H1 (cell line): ENCODE measurements around the gene RNF225. TPM values are rescaled to one million over a fixed set of nuclear protein-coding genes. Genes with fewer than 3 reads are reported as not detected.

Experiments used
- CTCF ChIA-PET: fragments of 300-600 bp; sonication (Branson Sonifier 250); formaldehyde crosslinking; loops from one replicate; lab custom pipeline; 2021; ENCODE audit not compliant: partially characterized antibody; lab: Charles Lee
- POLR2A ChIA-PET: fragments of 300-600 bp; sonication (Branson Sonifier 250); formaldehyde crosslinking; loops from one replicate; lab custom pipeline; 2021; ENCODE audit warnings: inconsistent platforms; ENCODE audit not compliant: partially characterized antibody; lab: Charles Lee
- DNase-seq, 2 experiments: peaks; one replicate each; pipeline versions ENCODE4 v3.0.0 to v3.0.0-alpha.2; 2010 to 2022; ENCODE audit warnings: low spot score in 2 of 2, low read depth in 1 of 2, mixed read lengths in 1 of 2
- FAIRE-seq: peaks from 2 replicates; lab custom pipeline; 2011; peaks lifted over from hg19 to GRCh38; lab: Jason Lieb, UNC
- H2AFZ ChIP-seq: 2 replicates; pipeline ENCODE4 v1.8.1; 2012; ENCODE audit warnings: low read length, inconsistent platforms
- H2AK5ac ChIP-seq: 2 replicates; pipeline ENCODE4 v1.6.1; 2013; ENCODE audit warnings: low read depth, low read length
- H2BK120ac ChIP-seq: replicated peaks from 2 replicates; pipeline ENCODE3; 2013; ENCODE audit warnings: low read depth, low read length, inconsistent platforms
- H2BK12ac ChIP-seq: 2 replicates; pipeline ENCODE4 v1.6.1; 2013; ENCODE audit warnings: low read depth, low read length
- H2BK15ac ChIP-seq: 2 replicates; pipeline ENCODE4 v1.6.1; 2013; ENCODE audit warnings: low read length
- H2BK20ac ChIP-seq: 2 replicates; pipeline ENCODE4 v1.6.1; 2013; ENCODE audit warnings: low read length
- H2BK5ac ChIP-seq: 2 replicates; pipeline ENCODE4 v1.6.1; 2013; ENCODE audit warnings: low read depth, low read length
- H3K14ac ChIP-seq: 2 replicates; pipeline ENCODE4 v1.6.1; 2013; ENCODE audit warnings: inconsistent platforms; ENCODE audit not compliant: insufficient read length
- H3K18ac ChIP-seq: 2 replicates; pipeline ENCODE4 v1.6.1; 2013; ENCODE audit warnings: low read length; ENCODE audit errors: extremely low read depth
- H3K23ac ChIP-seq: 2 replicates; pipeline ENCODE4 v1.6.1; 2013; ENCODE audit warnings: inconsistent platforms; ENCODE audit not compliant: insufficient read length
- H3K23me2 ChIP-seq: 2 replicates; pipeline ENCODE4 v1.6.1; 2013; ENCODE audit warnings: low read depth, low read length
- H3K27ac ChIP-seq: 2 replicates; pipeline ENCODE4 v1.6.1; 2011; ENCODE audit warnings: low read depth, low read length, inconsistent platforms
- H3K27me3 ChIP-seq, 4 experiments: replicated peaks in 1 of 4; 1 replicate in 1 of 4; 2 replicates in 3 of 4; pipeline versions ENCODE4 v1.6.1 to v1.8.1; 2011 to 2013; ENCODE audit warnings: low read length in 3 of 4, mild to moderate bottlenecking in 3 of 4, inconsistent platforms in 2 of 4, mixed read lengths in 2 of 4, moderate library complexity in 1 of 4; ENCODE audit not compliant: control insufficient read depth in 3 of 4, insufficient read depth in 3 of 4; ENCODE audit errors: extremely low read depth in 1 of 4
- H3K36me3 ChIP-seq, 4 experiments: 2 replicates each; pipeline versions ENCODE4 v1.6.1 to v1.8.1; 2011 to 2013; ENCODE audit warnings: mild to moderate bottlenecking in 4 of 4, low read length in 3 of 4, moderate library complexity in 2 of 4, control low read depth in 1 of 4, inconsistent platforms in 1 of 4; ENCODE audit not compliant: insufficient read depth in 4 of 4, control insufficient read depth in 2 of 4
- H3K4ac ChIP-seq: replicated peaks from 2 replicates; pipeline ENCODE3; 2013; ENCODE audit warnings: low read length, low read depth, mixed read lengths, inconsistent platforms; ENCODE audit not compliant: insufficient read length
- H3K4me1 ChIP-seq, 4 experiments: replicated peaks in 1 of 4; 1 replicate in 1 of 4; 2 replicates in 3 of 4; pipeline versions ENCODE4 v1.6.1 to v1.8.1; 2011 to 2013; ENCODE audit warnings: low read length in 3 of 4, inconsistent platforms in 2 of 4, mixed read lengths in 1 of 4; ENCODE audit not compliant: insufficient read depth in 4 of 4, control insufficient read depth in 3 of 4
- H3K4me2 ChIP-seq, 2 experiments: 2 replicates each; pipeline versions ENCODE4 v1.6.1 to v1.8.1; 2011 to 2013; ENCODE audit warnings: low read depth in 2 of 2, low read length in 2 of 2, control low read depth in 1 of 2, inconsistent platforms in 1 of 2, mild to moderate bottlenecking in 1 of 2; ENCODE audit not compliant: insufficient read depth in 1 of 2
- H3K4me3 ChIP-seq, 4 experiments: fragments of 200-600, 300-600 bp in 1 of 4; sonication (generic), shearing (Covaris generic), sonication (Bioruptor Twin) in 1 of 4; 2 replicates each; pipeline versions ENCODE4 v1.5.1 to v1.8.1; 2011 to 2016; ENCODE audit warnings: low read length in 4 of 4, low read depth in 3 of 4, control low read depth in 2 of 4, inconsistent platforms in 2 of 4, mild to moderate bottlenecking in 2 of 4, mixed read lengths in 1 of 4, moderate library complexity in 1 of 4; ENCODE audit not compliant: insufficient read depth in 2 of 4; ENCODE audit errors: extremely low read depth in 1 of 4
- H3K56ac ChIP-seq: replicated peaks from 2 replicates; pipeline ENCODE3; 2013; ENCODE audit warnings: low read depth, mild to moderate bottlenecking, mixed read lengths, low read length, inconsistent platforms; ENCODE audit not compliant: insufficient read length
- H3K79me1 ChIP-seq: 2 replicates; pipeline ENCODE4 v1.6.1; 2013; ENCODE audit warnings: low read depth, low read length, control low read depth
- H3K79me2 ChIP-seq, 2 experiments: 2 replicates each; pipeline versions ENCODE4 v1.6.1 to v1.8.1; 2012 to 2013; ENCODE audit warnings: low read length in 2 of 2, mild to moderate bottlenecking in 2 of 2, inconsistent platforms in 1 of 2; ENCODE audit not compliant: insufficient read depth in 2 of 2, control insufficient read depth in 1 of 2
- H3K9ac ChIP-seq, 4 experiments: replicated peaks in 1 of 4; 1 replicate in 1 of 4; 2 replicates in 3 of 4; pipeline versions ENCODE4 v1.6.1 to v1.8.1; 2011 to 2013; ENCODE audit warnings: low read depth in 3 of 4, low read length in 3 of 4, control low read depth in 2 of 4, mild to moderate bottlenecking in 2 of 4, moderate library complexity in 2 of 4, inconsistent platforms in 1 of 4; ENCODE audit errors: extremely low read depth in 1 of 4
- H3K9me3 ChIP-seq, 2 experiments: 2 replicates each; pipeline versions ENCODE4 v1.6.1 to v1.8.1; 2012 to 2013; ENCODE audit warnings: mild to moderate bottlenecking in 2 of 2, moderate library complexity in 2 of 2, control low read depth in 1 of 2, inconsistent platforms in 1 of 2, low read depth in 1 of 2, low read length in 1 of 2, mixed read lengths in 1 of 2; ENCODE audit not compliant: insufficient read depth in 2 of 2
- H4K20me1 ChIP-seq, 2 experiments: replicated peaks in 1 of 2; 2 replicates each; pipeline versions ENCODE3 to v1.8.1; 2011 to 2013; ENCODE audit warnings: inconsistent platforms in 2 of 2, low read length in 2 of 2, mild to moderate bottlenecking in 1 of 2; ENCODE audit not compliant: insufficient read depth in 2 of 2, control insufficient read depth in 1 of 2
- H4K5ac ChIP-seq: 2 replicates; pipeline ENCODE4 v1.6.1; 2013; ENCODE audit warnings: low read length, low read depth, mixed read lengths, inconsistent platforms; ENCODE audit not compliant: insufficient read length
- H4K8ac ChIP-seq: 2 replicates; pipeline ENCODE4 v1.8.0; 2013; ENCODE audit warnings: mild to moderate bottlenecking, moderate library complexity, low read length, inconsistent platforms; ENCODE audit not compliant: insufficient read depth; ENCODE audit errors: extremely low read depth
- H4K91ac ChIP-seq: replicated peaks from 2 replicates; pipeline ENCODE3; 2013; ENCODE audit warnings: low read length, mixed read lengths, inconsistent platforms; ENCODE audit not compliant: insufficient read length
- ASH2L ChIP-seq: fragments of 200-600, 300-600 bp; sonication (generic); IDR thresholded peaks from one replicate; pipeline ENCODE4 v1.7.1; 2017; ENCODE audit warnings: low read length
- BCL11A ChIP-seq, 2 experiments: IDR thresholded peaks; one replicate each; pipeline ENCODE4 v1.6.1; 2011; ENCODE audit warnings: low read depth in 2 of 2, low read length in 2 of 2, mild to moderate bottlenecking in 2 of 2
- BRCA1 ChIP-seq: IDR thresholded peaks from 2 replicates; pipeline ENCODE4 v1.6.1; 2012; ENCODE audit warnings: low read depth, low read length, improper control_type of control experiment
- CBX5 ChIP-seq: fragments of 300-800, 300-1000 bp; sonication (generic); IDR thresholded peaks from 2 replicates; pipeline ENCODE4 v1.7.1; 2016; ENCODE audit warnings: antibody characterized with exemption, low read length, low read depth
- CEBPB ChIP-seq: IDR thresholded peaks from 2 replicates; pipeline ENCODE4 v1.6.1; 2012; ENCODE audit warnings: low read depth, low read length
- CREB1 ChIP-seq: IDR thresholded peaks from 2 replicates; pipeline ENCODE4 v1.6.1; 2012; ENCODE audit warnings: inconsistent platforms
- EP300 ChIP-seq, 2 experiments: IDR thresholded peaks; 1 replicate in 1 of 2; 2 replicates in 1 of 2; pipeline ENCODE4 v1.6.1; 2011 to 2012; ENCODE audit warnings: low read depth in 2 of 2, low read length in 2 of 2, mild to moderate bottlenecking in 2 of 2, borderline replicate concordance in 1 of 2, inconsistent platforms in 1 of 2, moderate library complexity in 1 of 2
- EZH2 ChIP-seq: fragments of 200-600 bp; sonication (generic); IDR thresholded peaks from 2 replicates; pipeline ENCODE4 v1.7.1; 2012; ENCODE audit warnings: low read depth, mild to moderate bottlenecking, moderate library complexity, low read length, inconsistent platforms; ENCODE audit not compliant: severe bottlenecking
- POU5F1 ChIP-seq: IDR thresholded peaks from 2 replicates; pipeline ENCODE4 v1.6.1; 2011; ENCODE audit warnings: low read depth, mild to moderate bottlenecking, low read length, moderate library complexity
- RAD21 ChIP-seq, 2 experiments: IDR thresholded peaks in 1 of 2; conservative IDR thresholded peaks in 1 of 2; 2 replicates each; pipeline ENCODE4 v1.6.1; 2011; ENCODE audit warnings: low read depth in 2 of 2, low read length in 2 of 2, improper control_type of control experiment in 1 of 2, inconsistent platforms in 1 of 2, mild to moderate bottlenecking in 1 of 2, moderate library complexity in 1 of 2
- SAP30 ChIP-seq: fragments of 300-600 bp; sonication (generic); IDR thresholded peaks from 2 replicates; pipeline ENCODE4 v1.7.1; 2012; ENCODE audit warnings: low read length, moderate library complexity, mild to moderate bottlenecking, inconsistent platforms; ENCODE audit not compliant: insufficient read depth, insufficient replicate concordance
- SP4 ChIP-seq: IDR thresholded peaks from 2 replicates; pipeline ENCODE4 v1.6.1; 2012; ENCODE audit warnings: low read length, inconsistent platforms
- SUZ12 ChIP-seq: fragments of 200-600 bp; sonication (generic); IDR thresholded peaks from 2 replicates; pipeline ENCODE4 v1.6.1; 2012; ENCODE audit warnings: mild to moderate bottlenecking, inconsistent platforms, low read length, moderate library complexity, mixed read lengths
- TCF12 ChIP-seq: IDR thresholded peaks from 2 replicates; pipeline ENCODE4 v1.6.1; 2011; ENCODE audit warnings: low read depth, mild to moderate bottlenecking, low read length
- WGBS, 2 experiments: shearing (Covaris generic) in 1 of 2; methylation state at CpG; one replicate each; pipeline versions ENCODE4 v1.1.6 to v1.1.7; 2013 to 2015; ENCODE audit warnings: low lambda C conversion rate in 2 of 2, mixed read lengths in 2 of 2, inconsistent platforms in 1 of 2, low coverage in 1 of 2, missing lambda C conversion rate in 1 of 2; ENCODE audit not compliant: insufficient replicate concordance in 2 of 2, insufficient coverage in 1 of 2, insufficient read length in 1 of 2; ENCODE audit errors: extremely low coverage in 1 of 2, missing lambda C conversion rate in 1 of 2; 5-methylcytosine and 5-hydroxymethylcytosine counted together
- polyA plus RNA-seq, 7 experiments: library from polyadenylated mRNA; depleted of rRNA in 3 of 7; stranded (reverse) in 5 of 7; unstranded in 2 of 7; fragments of >200 nt in 5 of 7; fragments of 200-250 nt in 2 of 7; gene quantifications; 1 replicate in 5 of 7; 2 replicates in 1 of 7; 4 replicates in 1 of 7; pipeline versions ENCODE4 v1.2.1 to v1.2.3, GENCODE V29; 2011 to 2013; ENCODE audit warnings: missing spikeins in 2 of 7, mixed read lengths in 2 of 7
- total RNA-seq: library from RNA; stranded (reverse); fragmentation: NEBNext Ultra II Directional; extraction: Animal tissue kit (Norgen Biotek cat#: 25700); gene quantifications from 2 replicates; pipeline ENCODE4 v1.2.1, GENCODE V29; 2021

Gene RNF225
- total and polyA plus RNA-seq, 2 of the 8 experiments (the other 6 are each of a cell fraction or from before 2014, with no cell fraction given): 0.17 to 1.0 TPM

- CTCF ChIA-PET: no interaction called here
- no peak overlapping the region for H3K18ac ChIP-seq
- peaks cover 7 to 13% of the 10 kb centered on the region in 2 experiments for H4K20me1 ChIP-seq
- no peak overlapping the region for H3K4ac ChIP-seq
- peaks cover 4% of the 10 kb centered on the region for H3K79me1 ChIP-seq
- H3K14ac ChIP-seq: no peak overlapping the region
- no peaks in the 10 kb centered on the region for H3K27me3 ChIP-seq
- no peak overlapping the region for H3K27ac ChIP-seq
- no peak overlapping the region for H2AK5ac ChIP-seq
- peaks cover 0 to 17% (median 10%) of the 10 kb centered on the region in 4 experiments; a peak in 6 of 7 replicates for H3K4me1 ChIP-seq
- H2BK20ac ChIP-seq: no peak overlapping the region
- no peak overlapping the region for H4K91ac ChIP-seq
- FAIRE-seq: no peak
- H2BK15ac ChIP-seq: no peak overlapping the region
- POLR2A ChIA-PET: interaction anchor here (1.3 to 3.5 kb wide), 5 partner anchors 12 to 155 kb away, joined by 3 to 18 read pairs (median 8); partner anchors contain the start of genes RNF225, ZBTB45, ZNF497 and ZNF544
- H3K4me2 ChIP-seq: no peak overlapping the region
- peaks cover 6 to 10% of the 10 kb centered on the region in 2 experiments for H3K79me2 ChIP-seq
- H3K9me3 ChIP-seq: no peaks in the 10 kb centered on the region
- no peak overlapping the region for H2BK12ac ChIP-seq
- H2AFZ ChIP-seq: no peak overlapping the region
- no peak overlapping the region for H3K56ac ChIP-seq
- no peak overlapping the region for H3K4me3 ChIP-seq
- peaks cover 24% of the 10 kb centered on the region for H3K23me2 ChIP-seq
- H2BK5ac ChIP-seq: no peak overlapping the region
- no peak overlapping the region for H3K23ac ChIP-seq
- H4K8ac ChIP-seq: no peak overlapping the region
- WGBS, 2 experiments: 93% methylated on average over 5 of the region's 6 CpGs; no CpG with 5 or more reads in 1 of the 2 experiments
- no peak for DNase-seq
- peaks cover 0 to 3% (median 2%) of the 10 kb centered on the region in 4 experiments; a peak in 5 of 8 replicates for H3K36me3 ChIP-seq
- no peak overlapping the region for H4K5ac ChIP-seq
- H3K9ac ChIP-seq: no peak overlapping the region
- no peak overlapping the region for H2BK120ac ChIP-seq
- TF ChIP-seq SAP30: no peak
- no peak for TF ChIP-seq RAD21 (IDR thresholded peaks at IDR 0.05 in 1 of 2, conservative IDR thresholded peaks at IDR 0.05 in 1 of 2; ENCODE audit: low read depth in 2 of 2, low read length in 2 of 2)
- TF ChIP-seq CEBPB: no peak
- TF ChIP-seq SP4: no peak
- TF ChIP-seq EP300 (IDR thresholded peaks at IDR 0.05; ENCODE audit: borderline replicate concordance in 1 of 2, low read depth in 2 of 2, low read length in 2 of 2): no peak
- no peak for TF ChIP-seq SUZ12
- no peak for TF ChIP-seq TCF12
- TF ChIP-seq BRCA1: no peak
- TF ChIP-seq CBX5: no peak
- no peak for TF ChIP-seq EZH2
- no peak for TF ChIP-seq ASH2L
- no peak for TF ChIP-seq BCL11A (IDR thresholded peaks at IDR 0.05; ENCODE audit: low read depth in 2 of 2, low read length in 2 of 2)
- no peak for TF ChIP-seq POU5F1
- no peak for TF ChIP-seq CREB1
These were observed 12.4 kb upstream of the RNF225 start for GRCh38 chr19:58382997-58383603.
